Measurements from ENCODE around the gene CNIH3. TPM values are rescaled to one million over a fixed set of nuclear protein-coding genes. Genes with fewer than 3 reads are reported as not detected.

The CNIH3 gene
- total RNA-seq, 2 donors from 2014 or later = 0.33 to 1.3 TPM

DNA sequence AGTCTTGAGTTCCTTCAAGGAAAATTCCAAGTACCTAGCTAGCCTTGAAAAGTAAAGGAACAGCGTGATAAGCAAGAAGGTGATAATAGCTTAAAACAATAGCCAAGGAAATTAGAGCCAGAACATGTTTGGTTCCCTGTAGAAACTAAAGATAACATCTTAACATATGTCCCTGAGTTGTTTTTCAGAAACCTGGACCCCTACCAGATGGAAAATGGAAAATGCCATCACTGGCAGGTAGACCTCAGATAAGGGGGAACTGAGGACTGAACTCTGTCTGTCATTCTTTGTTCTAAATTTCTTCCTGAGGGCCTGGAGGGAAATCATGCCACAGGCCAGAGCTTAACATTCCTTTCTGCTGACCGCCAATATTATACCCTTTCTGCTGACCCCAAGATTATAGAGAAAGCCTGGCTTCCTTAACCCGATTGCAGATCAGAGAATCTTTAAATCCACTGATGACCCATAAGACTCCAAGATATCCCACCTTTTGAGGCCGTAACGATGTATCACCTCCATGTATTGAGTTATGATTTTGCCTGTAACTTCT lies 23.4 kb downstream of the CNIH3 start:
- DNase-seq (ENCODE audit: low spot score) = no peak
- TF ChIP-seq, protein P1, sequence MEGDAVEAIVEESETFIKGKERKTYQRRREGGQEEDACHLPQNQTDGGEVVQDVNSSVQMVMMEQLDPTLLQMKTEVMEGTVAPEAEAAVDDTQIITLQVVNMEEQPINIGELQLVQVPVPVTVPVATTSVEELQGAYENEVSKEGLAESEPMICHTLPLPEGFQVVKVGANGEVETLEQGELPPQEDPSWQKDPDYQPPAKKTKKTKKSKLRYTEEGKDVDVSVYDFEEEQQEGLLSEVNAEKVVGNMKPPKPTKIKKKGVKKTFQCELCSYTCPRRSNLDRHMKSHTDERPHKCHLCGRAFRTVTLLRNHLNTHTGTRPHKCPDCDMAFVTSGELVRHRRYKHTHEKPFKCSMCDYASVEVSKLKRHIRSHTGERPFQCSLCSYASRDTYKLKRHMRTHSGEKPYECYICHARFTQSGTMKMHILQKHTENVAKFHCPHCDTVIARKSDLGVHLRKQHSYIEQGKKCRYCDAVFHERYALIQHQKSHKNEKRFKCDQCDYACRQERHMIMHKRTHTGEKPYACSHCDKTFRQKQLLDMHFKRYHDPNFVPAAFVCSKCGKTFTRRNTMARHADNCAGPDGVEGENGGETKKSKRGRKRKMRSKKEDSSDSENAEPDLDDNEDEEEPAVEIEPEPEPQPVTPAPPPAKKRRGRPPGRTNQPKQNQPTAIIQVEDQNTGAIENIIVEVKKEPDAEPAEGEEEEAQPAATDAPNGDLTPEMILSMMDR (IDR thresholded peaks at IDR 0.05) = no peak
- Histone ChIP-seq H3K36me3 (no peaks in the 10 kb centered on the region), H3K4me1 (no peaks in the 10 kb centered on the region), H3K4me3 (no peak overlapping the region), H3K27me3 (no peaks in the 10 kb centered on the region), H3K9me3 (no peaks in the 10 kb centered on the region), H3K27ac (no peak overlapping the region)

DNA sequence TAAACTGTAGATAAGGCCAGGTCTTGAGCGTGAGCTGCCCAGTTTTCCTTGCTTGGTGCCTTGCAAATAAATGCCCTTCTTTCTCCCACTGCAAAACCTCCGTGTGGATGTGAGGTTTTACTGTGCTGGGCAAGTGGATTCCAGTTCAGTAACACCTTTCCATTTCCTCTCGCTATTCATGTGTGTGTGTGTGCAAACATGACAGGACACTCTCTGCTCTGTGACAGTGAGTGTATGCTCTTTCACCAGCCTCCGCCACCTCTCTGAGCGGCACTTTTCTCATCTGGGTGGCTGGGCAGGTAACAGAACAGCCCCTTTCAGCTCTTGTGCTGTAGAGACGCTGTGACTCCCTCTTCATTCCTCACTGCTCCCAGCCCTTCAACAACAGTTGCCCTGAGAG lies 23.9 kb downstream of the CNIH3 start:
- Histone ChIP-seq H3K27ac (no peak overlapping the region), H3K9me3 (no peaks in the 10 kb centered on the region), H3K4me3 (no peak overlapping the region), H3K4me1 (no peaks in the 10 kb centered on the region), H3K27me3 (no peaks in the 10 kb centered on the region), H3K36me3 (no peaks in the 10 kb centered on the region)
- TF ChIP-seq, protein P1 (IDR thresholded peaks at IDR 0.05) = no peak
- no peak for DNase-seq (ENCODE audit: low spot score)

DNA sequence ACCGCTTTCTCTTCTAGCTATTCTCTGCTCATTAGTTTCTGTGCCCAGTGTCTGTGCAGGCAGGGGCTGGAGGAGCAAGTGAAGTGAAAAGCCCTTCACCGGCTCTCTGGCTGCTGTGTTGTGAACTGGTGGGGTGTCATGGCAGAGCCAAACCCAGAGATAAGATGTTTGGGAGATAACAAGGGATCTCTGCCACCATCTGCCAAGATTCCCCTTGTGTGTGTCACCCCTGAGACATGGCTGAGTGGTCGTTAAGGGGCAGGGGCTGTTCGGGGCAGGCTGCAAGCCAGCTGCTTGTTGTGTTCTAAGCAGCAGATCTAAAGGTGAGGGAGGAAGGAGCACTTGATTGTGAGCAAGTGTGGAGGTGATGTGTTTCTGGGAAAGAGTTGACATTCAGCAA lies 24.5 kb downstream of the CNIH3 start:
- TF ChIP-seq, protein P1 (IDR thresholded peaks at IDR 0.05) = no peak
- Histone ChIP-seq H3K27me3 (no peaks in the 10 kb centered on the region), H3K4me1 (no peaks in the 10 kb centered on the region), H3K27ac (no peak overlapping the region), H3K9me3 (no peaks in the 10 kb centered on the region), H3K36me3 (no peaks in the 10 kb centered on the region), H3K4me3 (no peak overlapping the region)
- no peak for DNase-seq (ENCODE audit: low spot score)

DNA sequence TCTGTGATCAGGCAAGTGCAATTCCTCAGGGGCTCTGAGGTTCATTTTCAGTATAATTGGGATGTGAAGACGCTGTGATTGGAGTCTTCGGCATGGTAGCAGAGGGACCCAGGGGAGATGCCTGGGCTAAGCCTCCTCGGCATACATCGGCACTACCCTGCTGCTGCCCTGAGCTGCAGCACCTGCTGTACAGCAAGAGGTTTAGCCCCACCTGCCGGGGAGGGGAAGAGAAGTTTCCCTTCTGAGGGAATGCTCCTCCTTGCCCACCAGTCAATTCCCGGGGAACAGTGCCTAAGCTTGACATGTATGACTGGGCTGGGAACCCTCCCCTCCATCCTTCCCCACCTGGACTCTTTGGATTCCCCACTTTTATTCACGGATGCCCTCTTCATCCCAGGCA lies 24.9 kb downstream of the CNIH3 start:
- DNase-seq (ENCODE audit: low spot score) = no peak
- Histone ChIP-seq H3K9me3 (no peaks in the 10 kb centered on the region), H3K27ac (no peak overlapping the region), H3K4me1 (no peaks in the 10 kb centered on the region), H3K27me3 (no peaks in the 10 kb centered on the region), H3K4me3 (no peak overlapping the region), H3K36me3 (no peaks in the 10 kb centered on the region)
- TF ChIP-seq, protein P1 (IDR thresholded peaks at IDR 0.05) = no peak

DNA sequence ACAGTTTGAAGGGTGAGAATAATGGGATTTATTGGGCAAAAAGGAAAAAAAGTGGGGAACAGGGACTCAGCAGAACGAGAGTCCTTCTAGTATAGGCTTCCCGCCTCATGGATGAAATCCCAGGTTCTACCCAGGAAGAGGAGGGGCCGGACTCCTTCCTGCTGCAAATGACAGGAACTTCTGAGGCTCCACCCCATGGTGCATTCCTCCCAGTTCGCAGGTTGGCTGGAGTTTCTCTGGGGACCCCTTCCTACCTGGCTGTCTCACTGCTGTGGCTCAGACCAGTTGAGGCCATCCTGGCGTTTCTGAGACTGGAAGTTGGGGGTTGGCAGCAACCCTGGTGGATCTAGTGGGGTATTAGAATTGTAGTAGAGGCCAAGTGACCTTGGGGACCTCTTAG lies 27.5 kb downstream of the CNIH3 start:
- no peaks in the 10 kb centered on the region for H3K4me1 ChIP-seq
- H3K27me3 ChIP-seq = no peaks in the 10 kb centered on the region
- H3K9me3 ChIP-seq = no peaks in the 10 kb centered on the region
- no peak for DNase-seq (ENCODE audit: low spot score)
- no peak overlapping the region for H3K4me3 ChIP-seq
- no peak overlapping the region for H3K27ac ChIP-seq
- TF ChIP-seq, protein P1 (IDR thresholded peaks at IDR 0.05) = no peak
- H3K36me3 ChIP-seq = no peaks in the 10 kb centered on the region

DNA sequence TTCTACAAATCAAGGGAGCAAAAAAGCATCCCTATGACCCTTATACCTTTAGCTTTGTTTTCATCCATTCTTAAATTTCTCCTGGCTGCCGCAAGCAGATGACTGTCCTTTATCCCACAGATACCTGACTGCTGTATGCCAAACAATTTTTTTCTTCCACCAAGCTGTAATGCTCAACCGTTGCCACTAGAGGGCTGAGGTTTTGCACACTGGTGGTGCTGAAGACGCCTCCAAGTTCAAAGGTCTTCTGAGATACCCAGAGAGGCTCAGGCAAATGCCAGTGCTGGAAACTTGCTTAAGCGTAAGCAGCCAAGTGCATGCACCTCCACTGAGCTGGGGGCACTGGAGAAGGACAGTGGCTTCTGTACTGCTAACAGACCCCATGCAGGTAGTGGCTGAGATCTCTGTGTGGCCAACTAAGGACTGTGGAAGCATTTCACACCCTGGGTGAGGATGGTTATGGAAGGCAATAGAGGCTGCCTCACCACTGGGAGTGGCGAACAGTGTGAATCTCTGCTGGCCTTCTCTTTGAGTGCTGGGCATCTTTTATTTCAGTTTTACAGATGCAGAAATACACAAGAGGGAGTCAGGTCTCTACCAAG lies 28.5 kb downstream of the CNIH3 start:
- TF ChIP-seq, protein P1 (IDR thresholded peaks at IDR 0.05) = peak; percentile 73 to 93

More for the DNA sequence above, 28.5 kb downstream of the CNIH3 start:
- Histone ChIP-seq H3K9me3 (no peaks in the 10 kb centered on the region), H3K4me1 (no peaks in the 10 kb centered on the region), H3K36me3 (no peaks in the 10 kb centered on the region), H3K27me3 (no peaks in the 10 kb centered on the region), H3K27ac (no peak overlapping the region), H3K4me3 (no peak overlapping the region)
- no peak for DNase-seq (ENCODE audit: low spot score)
